AG04449 (cell line): ENCODE data around the gene EVL.

ENCODE experiments used
- CTCF ChIA-PET: fragments of 350-600 bp; formaldehyde crosslinking; extraction: SDS; loops from one replicate; lab custom pipeline; 2021; ENCODE audit warnings: antibody characterized with exemption; lab: Yijun Ruan, JAX
- POLR2A ChIA-PET: fragments of 400-600, 350-600 bp; formaldehyde crosslinking; extraction: SDS; loops from one replicate; lab custom pipeline; 2020; ENCODE audit warnings: antibody characterized with exemption, inconsistent platforms; lab: Yijun Ruan, JAX
- DNase-seq: peaks from one replicate; pipeline ENCODE4 v3.0.0-alpha.2; 2010; ENCODE audit warnings: low read depth, low spot score
- H3K4me3 ChIP-seq: 2 replicates; pipeline ENCODE4 v1.5.1; 2011; ENCODE audit warnings: low read depth, mild to moderate bottlenecking, control low read depth, low read length
- CTCF ChIP-seq: IDR thresholded peaks from one replicate; pipeline ENCODE4 v1.5.1; 2011; ENCODE audit warnings: mild to moderate bottlenecking, moderate library complexity, low read length, control low read depth, inconsistent platforms; ENCODE audit not compliant: insufficient read depth; ENCODE audit errors: missing control alignments

Gene EVL

DNA sequence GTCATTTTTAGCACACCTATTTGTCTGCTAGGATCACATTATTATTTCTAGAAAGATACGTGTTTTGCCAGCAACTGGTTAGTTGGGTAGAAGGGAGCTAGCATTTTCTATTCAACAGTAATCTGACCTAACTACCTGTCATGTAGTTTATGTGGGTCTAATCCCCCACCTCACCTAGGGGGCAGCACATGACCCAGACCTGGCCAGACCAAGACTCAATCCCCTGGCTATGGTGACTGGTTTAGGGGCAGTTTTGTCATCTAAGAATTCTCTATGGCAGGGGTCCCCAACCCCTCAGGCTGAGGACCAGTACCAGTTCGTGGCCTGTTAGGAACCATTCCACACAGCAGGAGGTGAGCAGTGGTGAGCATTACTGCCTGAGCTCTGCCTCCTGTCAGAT, 29.5 kb upstream of the EVL start:
- CTCF ChIA-PET, result interaction anchor here (0.9 to 2.4 kb wide), 7 partner anchors 8 to 73 kb away, joined by 3 to 8 read pairs (median 4); no protein-coding TSS in a partner anchor

DNA sequence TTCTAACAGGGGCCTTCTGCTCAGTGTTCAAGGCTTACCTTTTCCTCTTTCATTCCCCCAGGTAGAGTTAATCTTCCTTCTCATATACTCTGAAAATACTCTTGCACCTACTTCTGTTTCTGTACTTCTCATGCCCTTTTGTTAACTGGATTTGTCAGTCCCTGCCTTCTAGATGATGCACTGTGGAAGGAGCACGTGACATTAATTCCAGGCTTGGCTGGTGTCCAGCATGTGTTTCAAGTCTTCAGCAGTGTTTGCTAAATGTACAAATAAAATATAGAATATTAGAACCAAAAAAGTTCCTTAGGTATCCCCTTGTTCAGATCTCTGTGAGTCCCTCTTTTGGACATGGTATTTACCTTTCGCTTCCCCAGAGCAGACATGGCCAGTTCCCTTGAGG, 27.9 kb upstream of the EVL start:
- ChIA-PET POLR2A (no interaction called here), CTCF (interaction anchor here (0.6 to 4.0 kb wide), 5 partner anchors 12 to 71 kb away, joined by 3 to 12 read pairs (median 3); no protein-coding TSS in a partner anchor)
- no peak overlapping the region for H3K4me3 ChIP-seq
- no peak for DNase-seq
- no peak for TF ChIP-seq CTCF

More for the DNA sequence above, 29.5 kb upstream of the EVL start:
- H3K4me3 ChIP-seq, result no peak overlapping the region
- POLR2A ChIA-PET, result no interaction called here
- DNase-seq, result no peak
- no peak for TF ChIP-seq CTCF

GRCh38 chr14:100038065-100038464, 27.2 kb upstream of the EVL start:
- TF ChIP-seq CTCF, result no peak
- no peak overlapping the region for H3K4me3 ChIP-seq
- no peak for DNase-seq
- CTCF ChIA-PET, result interaction anchor here (0.7 to 4.0 kb wide), 4 partner anchors 13 to 155 kb away, joined by 3 to 12 read pairs (median 6); no protein-coding TSS in a partner anchor
- POLR2A ChIA-PET, result no interaction called here

- ChIA-PET POLR2A (no interaction called here), CTCF (interaction anchor here (1.2 to 4.0 kb wide), 3 partner anchors 8 to 69 kb away, joined by 3 to 12 read pairs (median 3); no protein-coding TSS in a partner anchor)
- no peak overlapping the region for H3K4me3 ChIP-seq
- DNase-seq, result no peak
- TF ChIP-seq CTCF, result no peak
Observed at GRCh38 chr14:100039903-100040302, 25.3 kb upstream of the EVL start.

DNA sequence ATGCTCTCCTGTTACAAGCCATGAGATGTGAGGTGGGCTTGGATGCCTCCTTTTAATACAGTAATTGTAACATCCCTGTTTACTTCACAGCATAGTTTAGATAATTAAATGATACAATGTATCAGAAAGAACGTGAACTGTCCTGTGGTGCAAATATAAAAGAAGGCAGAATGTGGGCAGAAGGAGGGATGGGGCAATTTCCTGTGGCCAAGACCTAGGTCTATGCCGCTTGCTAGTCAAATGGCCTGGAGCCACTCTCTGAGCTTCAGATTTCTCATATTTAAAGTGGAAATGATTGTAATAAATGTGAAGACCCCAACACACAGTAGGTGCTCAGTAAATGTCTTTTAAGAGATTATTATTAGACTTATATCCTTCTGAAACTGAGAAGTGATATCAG, 24.0 kb upstream of the EVL start:
- DNase-seq, result no peak
- TF ChIP-seq CTCF, result no peak
- CTCF ChIA-PET, result interaction anchor here (1.1 to 1.2 kb wide), 2 partner anchors 15 to 65 kb away, joined by 3 read pairs; no protein-coding TSS in a partner anchor
- no peak overlapping the region for H3K4me3 ChIP-seq
- POLR2A ChIA-PET, result no interaction called here

GRCh38 chr14:100042286-100042685, 22.9 kb upstream of the EVL start:
- no peak for TF ChIP-seq CTCF
- CTCF ChIA-PET, result interaction anchor here (1.0 kb wide), 1 partner anchor 66 kb away, joined by 4 read pairs; no protein-coding TSS in a partner anchor
- no peak for DNase-seq
- H3K4me3 ChIP-seq, result no peak overlapping the region
- POLR2A ChIA-PET, result no interaction called here
